ENCODE results near the gene IRF9.
A peak's percentile ranks its signal among the peaks of the same experiment; 100 is the strongest.

IRF9 gene

GRCh38 chr14:24138396-24139271 is 22.4 kb upstream of the IRF9 start:
- no peak overlapping the region for H3K9ac ChIP-seq (ENCODE audit: insufficient read length, low read depth)
- peaks cover 34% of the 10 kb centered on the region for H3K36me3 ChIP-seq (ENCODE audit: insufficient read depth, insufficient read length, low read length)
- H3K27me3 ChIP-seq (ENCODE audit: insufficient read depth, insufficient read length) = peaks cover 4% of the 10 kb centered on the region
- H3K4me3 ChIP-seq (ENCODE audit: insufficient read length, low read depth) = no peak overlapping the region
- H3K9me3 ChIP-seq (ENCODE audit: insufficient read depth, low read length) = no peaks in the 10 kb centered on the region
- H3K4me1 ChIP-seq (ENCODE audit: insufficient read depth, insufficient read length) = no peaks in the 10 kb centered on the region
- DNase-seq (ENCODE audit: low read depth, low spot score) = no peak
- no peak for TF ChIP-seq ZNF274 (IDR thresholded peaks at IDR 0.05; ENCODE audit: low read depth, low read length)
- no peak for TF ChIP-seq SUZ12 (IDR thresholded peaks at IDR 0.05; ENCODE audit: extremely low read depth, insufficient read depth, insufficient read length)
- no peak for TF ChIP-seq YY1 (IDR thresholded peaks at IDR 0.05; ENCODE audit: insufficient read depth, insufficient read length)

DNA sequence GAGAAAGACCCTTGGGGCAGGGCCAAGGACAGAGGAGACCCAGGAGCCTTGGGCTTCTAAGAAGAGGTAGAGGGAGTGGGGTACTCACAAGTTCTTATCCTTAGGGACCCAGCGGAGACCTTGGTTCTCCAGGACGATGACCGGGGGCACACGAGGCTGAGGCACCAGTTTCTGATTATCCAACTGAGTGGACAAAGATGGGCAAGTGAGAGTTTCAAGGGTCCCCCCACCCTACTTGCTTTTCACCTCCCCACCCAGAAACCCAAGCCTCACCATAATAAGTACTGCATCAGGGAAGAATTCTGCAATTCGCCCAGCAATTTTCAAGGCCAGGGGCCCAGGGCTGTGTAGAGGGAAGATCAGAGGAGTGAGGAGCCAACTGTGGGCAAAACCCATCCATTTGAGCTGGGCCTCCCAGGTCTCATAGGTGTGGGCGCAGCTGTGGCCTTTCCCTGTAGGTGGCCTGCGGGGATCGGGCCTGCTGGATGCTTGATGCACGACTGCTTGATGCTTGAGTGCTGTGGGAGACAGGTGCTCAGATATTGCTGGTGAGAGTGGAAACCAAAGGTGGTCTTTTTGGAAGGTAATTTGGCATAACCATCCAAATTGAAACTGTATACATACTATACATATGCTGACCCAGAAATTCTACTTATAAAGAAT is 21.7 kb upstream of the IRF9 start:
- no peaks in the 10 kb centered on the region for H3K9me3 ChIP-seq (ENCODE audit: insufficient read depth, low read length)
- no peaks in the 10 kb centered on the region for H3K4me1 ChIP-seq (ENCODE audit: insufficient read depth, insufficient read length)
- DNase-seq (ENCODE audit: low read depth, low spot score) = no peak
- peaks cover 40% of the 10 kb centered on the region for H3K36me3 ChIP-seq (ENCODE audit: insufficient read depth, insufficient read length, low read length)
- peaks cover 4% of the 10 kb centered on the region for H3K27me3 ChIP-seq (ENCODE audit: insufficient read depth, insufficient read length)
- no peak overlapping the region for H3K4me3 ChIP-seq (ENCODE audit: insufficient read length, low read depth)
- H3K9ac ChIP-seq (ENCODE audit: insufficient read length, low read depth) = no peak overlapping the region
- TF ChIP-seq ZNF274 (IDR thresholded peaks at IDR 0.05; ENCODE audit: low read depth, low read length) (no peak), SUZ12 (IDR thresholded peaks at IDR 0.05; ENCODE audit: extremely low read depth, insufficient read depth, insufficient read length) (no peak), YY1 (IDR thresholded peaks at IDR 0.05; ENCODE audit: insufficient read depth, insufficient read length) (no peak)

GRCh38 chr14:24141097-24141880 is 19.8 kb upstream of the IRF9 start, which contains the start of gene EMC9:
Gene EMC9, minus strand, starts transcription at chr14:24141591. Its CDS starts 287 bp downstream, at chr14:24141304.
- Histone ChIP-seq H3K4me3 (ENCODE audit: insufficient read length, low read depth) (peak within 1 kb of the TSS; percentile 82), H3K9me3 (ENCODE audit: insufficient read depth, low read length) (no peaks in the 10 kb centered on the region), H3K27me3 (ENCODE audit: insufficient read depth, insufficient read length) (no peaks in the 10 kb centered on the region), H3K36me3 (ENCODE audit: insufficient read depth, insufficient read length, low read length) (peaks cover 49% of the 10 kb centered on the region), H3K4me1 (ENCODE audit: insufficient read depth, insufficient read length) (no peaks in the 10 kb centered on the region), H3K9ac (ENCODE audit: insufficient read length, low read depth) (peak within 1 kb of the TSS; percentile 97)
- TF ChIP-seq ZNF274 (IDR thresholded peaks at IDR 0.05; ENCODE audit: low read depth, low read length) (no peak), YY1 (IDR thresholded peaks at IDR 0.05; ENCODE audit: insufficient read depth, insufficient read length) (no peak), SUZ12 (IDR thresholded peaks at IDR 0.05; ENCODE audit: extremely low read depth, insufficient read depth, insufficient read length) (no peak)
- peak; percentile 96 for DNase-seq (ENCODE audit: low read depth, low spot score)

DNA sequence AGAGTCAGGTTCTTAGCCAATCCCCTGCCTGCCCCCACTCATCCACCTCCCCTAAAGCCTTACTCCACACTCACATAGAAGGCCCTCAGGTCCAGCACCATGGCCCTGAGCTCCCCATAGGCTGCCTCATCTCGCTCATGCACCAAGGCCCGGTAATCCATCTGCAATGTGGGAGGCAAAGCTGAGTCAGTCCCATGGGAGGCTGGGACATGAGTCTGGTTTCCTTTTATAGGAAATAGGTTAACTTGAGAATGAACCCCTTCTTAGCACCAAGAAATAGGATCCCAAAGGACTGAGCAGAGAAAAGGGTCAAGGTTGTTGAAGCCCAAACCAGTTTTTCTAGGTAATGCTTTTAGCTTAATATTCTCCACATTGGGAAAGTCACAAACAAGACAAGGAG is 17.6 kb upstream of the IRF9 start:
- no peak for TF ChIP-seq YY1 (IDR thresholded peaks at IDR 0.05; ENCODE audit: insufficient read depth, insufficient read length)
- no peak for TF ChIP-seq ZNF274 (IDR thresholded peaks at IDR 0.05; ENCODE audit: low read depth, low read length)
- no peak for TF ChIP-seq SUZ12 (IDR thresholded peaks at IDR 0.05; ENCODE audit: extremely low read depth, insufficient read depth, insufficient read length)
- DNase-seq (ENCODE audit: low read depth, low spot score) = no peak
- H3K4me1 ChIP-seq (ENCODE audit: insufficient read depth, insufficient read length) = no peaks in the 10 kb centered on the region
- no peaks in the 10 kb centered on the region for H3K27me3 ChIP-seq (ENCODE audit: insufficient read depth, insufficient read length)
- no peak overlapping the region for H3K4me3 ChIP-seq (ENCODE audit: insufficient read length, low read depth)
- peaks cover 35% of the 10 kb centered on the region for H3K36me3 ChIP-seq (ENCODE audit: insufficient read depth, insufficient read length, low read length)
- H3K9me3 ChIP-seq (ENCODE audit: insufficient read depth, low read length) = no peaks in the 10 kb centered on the region
- H3K9ac ChIP-seq (ENCODE audit: insufficient read length, low read depth) = no peak overlapping the region

- H3K4me1 ChIP-seq (ENCODE audit: insufficient read depth, insufficient read length) = no peaks in the 10 kb centered on the region
- no peaks in the 10 kb centered on the region for H3K27me3 ChIP-seq (ENCODE audit: insufficient read depth, insufficient read length)
- no peak for DNase-seq (ENCODE audit: low read depth, low spot score)
- H3K4me3 ChIP-seq (ENCODE audit: insufficient read length, low read depth) = no peak overlapping the region
- H3K9ac ChIP-seq (ENCODE audit: insufficient read length, low read depth) = no peak overlapping the region
- no peaks in the 10 kb centered on the region for H3K9me3 ChIP-seq (ENCODE audit: insufficient read depth, low read length)
- peaks cover 31% of the 10 kb centered on the region for H3K36me3 ChIP-seq (ENCODE audit: insufficient read depth, insufficient read length, low read length)
- TF ChIP-seq ZNF274 (IDR thresholded peaks at IDR 0.05; ENCODE audit: low read depth, low read length) (no peak), SUZ12 (IDR thresholded peaks at IDR 0.05; ENCODE audit: extremely low read depth, insufficient read depth, insufficient read length) (no peak)
Observed at GRCh38 chr14:24144451-24144850, 16.6 kb upstream of the IRF9 start.

DNA sequence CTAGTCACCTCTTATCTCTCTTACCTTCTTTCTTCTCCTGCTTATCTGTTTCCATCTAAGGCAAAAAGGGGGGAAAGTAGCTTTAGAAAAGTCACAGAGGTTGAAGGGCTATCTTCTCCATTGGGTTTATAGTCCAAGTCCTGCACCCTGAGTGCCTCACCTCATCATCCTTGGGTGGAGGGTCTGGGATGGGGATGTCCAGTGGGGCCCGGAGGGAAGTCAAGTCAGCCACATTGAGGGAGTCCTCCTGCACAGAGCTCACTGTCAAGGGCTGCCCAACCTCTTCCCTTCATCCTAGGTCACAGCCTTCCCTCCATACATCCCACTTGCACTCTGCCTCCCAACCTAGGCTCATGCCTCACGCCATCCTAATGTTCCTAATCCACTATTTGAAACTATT is 15.8 kb upstream of the IRF9 start:
- H3K9ac ChIP-seq (ENCODE audit: insufficient read length, low read depth) = peak overlapping the region; percentile 85

More for the DNA sequence above, 15.8 kb upstream of the IRF9 start:
- no peak for DNase-seq (ENCODE audit: low read depth, low spot score)
- TF ChIP-seq SUZ12 (IDR thresholded peaks at IDR 0.05; ENCODE audit: extremely low read depth, insufficient read depth, insufficient read length) (no peak), ZNF274 (IDR thresholded peaks at IDR 0.05; ENCODE audit: low read depth, low read length) (no peak), YY1 (IDR thresholded peaks at IDR 0.05; ENCODE audit: insufficient read depth, insufficient read length) (no peak)
- H3K9me3 ChIP-seq (ENCODE audit: insufficient read depth, low read length) = no peaks in the 10 kb centered on the region
- H3K27me3 ChIP-seq (ENCODE audit: insufficient read depth, insufficient read length) = no peaks in the 10 kb centered on the region
- peaks cover 36% of the 10 kb centered on the region for H3K36me3 ChIP-seq (ENCODE audit: insufficient read depth, insufficient read length, low read length)
- H3K4me1 ChIP-seq (ENCODE audit: insufficient read depth, insufficient read length) = no peaks in the 10 kb centered on the region
- H3K4me3 ChIP-seq (ENCODE audit: insufficient read length, low read depth) = peak overlapping the region; percentile 6
